ENCODE data around the gene C3orf20. TPM values are rescaled to one million over a fixed set of nuclear protein-coding genes. Genes with fewer than 3 reads are reported as not detected.

C3orf20 gene
- total RNA-seq, 2 donors from 2014 or later = not detected

GRCh38 chr3:14657579-14657978 is 17.4 kb upstream of the C3orf20 start:
- no peak for TF ChIP-seq CTCF (IDR thresholded peaks at IDR 0.05)
- H3K36me3 ChIP-seq = peaks cover 81% of the 10 kb centered on the region
- H3K4me3 ChIP-seq = no peak overlapping the region
- no peaks in the 10 kb centered on the region for H3K27me3 ChIP-seq
- peaks cover 0 to 18% of the 10 kb centered on the region in 2 donors for H3K4me1 ChIP-seq
- no peak for DNase-seq (ENCODE audit: low spot score)
- H3K9me3 ChIP-seq = no peaks in the 10 kb centered on the region
- no peak overlapping the region for H3K27ac ChIP-seq

GRCh38 chr3:14658978-14659377 is 16.0 kb upstream of the C3orf20 start:
- Histone ChIP-seq H3K27ac (no peak overlapping the region), H3K4me3 (no peak overlapping the region), H3K4me1 (peaks cover 0 to 4% of the 10 kb centered on the region in 2 donors), H3K27me3 (no peaks in the 10 kb centered on the region), H3K36me3 (peaks cover 94% of the 10 kb centered on the region), H3K9me3 (no peaks in the 10 kb centered on the region)
- DNase-seq (ENCODE audit: low spot score) = no peak
- no peak for TF ChIP-seq CTCF (IDR thresholded peaks at IDR 0.05)

GRCh38 chr3:14660942-14661341 is 14.0 kb upstream of the C3orf20 start:
- H3K36me3 ChIP-seq = peaks cover 98% of the 10 kb centered on the region
- no peaks in the 10 kb centered on the region for H3K9me3 ChIP-seq
- H3K4me3 ChIP-seq = no peak overlapping the region
- no peak for DNase-seq (ENCODE audit: low spot score)
- H3K4me1 ChIP-seq = no peaks in the 10 kb centered on the region
- TF ChIP-seq CTCF (IDR thresholded peaks at IDR 0.05) = no peak
- H3K27me3 ChIP-seq = no peaks in the 10 kb centered on the region
- H3K27ac ChIP-seq = no peak overlapping the region

- Histone ChIP-seq H3K4me3 (no peak overlapping the region), H3K27ac (no peak overlapping the region), H3K36me3 (peaks cover 99% of the 10 kb centered on the region), H3K9me3 (no peaks in the 10 kb centered on the region), H3K4me1 (no peaks in the 10 kb centered on the region), H3K27me3 (no peaks in the 10 kb centered on the region)
- no peak for TF ChIP-seq CTCF (IDR thresholded peaks at IDR 0.05)
- DNase-seq (ENCODE audit: low spot score) = no peak
Observed at GRCh38 chr3:14663396-14664135, 11.4 kb upstream of the C3orf20 start.

GRCh38 chr3:14664170-14664569 is 10.8 kb upstream of the C3orf20 start:
- no peak for TF ChIP-seq CTCF (IDR thresholded peaks at IDR 0.05)
- Histone ChIP-seq H3K4me3 (no peak overlapping the region), H3K9me3 (no peaks in the 10 kb centered on the region), H3K4me1 (no peaks in the 10 kb centered on the region), H3K36me3 (peaks cover 99% of the 10 kb centered on the region), H3K27me3 (no peaks in the 10 kb centered on the region), H3K27ac (no peak overlapping the region)
- no peak for DNase-seq (ENCODE audit: low spot score)

GRCh38 chr3:14672588-14672987 is 2.4 kb upstream of the C3orf20 start:
- Histone ChIP-seq H3K4me3 (no peak overlapping the region), H3K9me3 (no peaks in the 10 kb centered on the region), H3K27me3 (no peaks in the 10 kb centered on the region), H3K27ac (no peak overlapping the region), H3K4me1 (no peaks in the 10 kb centered on the region), H3K36me3 (peaks cover 52% of the 10 kb centered on the region)
- TF ChIP-seq CTCF (IDR thresholded peaks at IDR 0.05) = no peak
- DNase-seq (ENCODE audit: low spot score) = no peak
